NCI-H2081 (cell line): ENCODE data around the gene EEFSEC.

Experiments
- DNase-seq, 2 experiments: peaks; one replicate each; lab custom pipeline; 2025; lab: John Stamatoyannopoulos, UW

Gene EEFSEC

DNA sequence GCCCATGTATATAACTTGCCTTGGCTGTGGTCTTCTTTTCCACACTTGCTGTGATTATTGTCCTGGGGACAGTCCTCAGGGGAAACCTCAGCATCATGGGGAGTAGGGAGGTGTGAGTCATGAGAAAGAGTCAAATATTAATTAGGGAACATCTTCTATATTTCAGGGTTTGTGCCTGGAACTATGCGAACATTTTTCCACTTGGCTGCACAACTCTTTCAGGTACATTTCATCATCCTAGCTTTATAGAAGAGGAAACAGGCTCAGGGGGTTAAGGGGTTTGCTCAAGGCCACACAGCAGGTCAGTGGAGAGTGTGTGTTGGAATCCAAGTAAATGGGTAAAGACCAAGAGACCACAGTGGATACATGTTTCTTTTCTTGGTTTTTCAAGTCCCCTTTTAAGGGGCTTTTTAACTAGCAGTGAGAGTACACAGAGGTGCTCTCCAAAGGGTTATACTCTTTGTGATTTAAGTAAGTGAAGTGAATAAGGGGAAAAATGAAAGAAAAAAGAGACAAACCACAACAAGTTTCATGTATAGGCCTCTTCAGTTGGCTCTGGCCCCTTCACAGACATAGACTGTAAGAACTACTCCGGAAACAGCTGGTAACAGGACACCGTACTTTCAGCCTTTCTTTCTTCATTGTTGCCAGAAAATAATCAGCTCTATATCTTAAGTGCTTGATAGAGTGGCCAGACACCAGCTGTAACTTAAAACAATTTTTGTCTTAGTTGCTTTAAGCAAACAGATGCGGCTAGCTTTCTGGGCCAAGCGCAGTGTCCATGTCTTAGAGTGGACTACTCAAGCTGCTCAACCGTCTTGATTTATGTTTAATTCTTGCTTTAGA, 64.6 kb downstream of the EEFSEC start:
- no peak for DNase-seq

- no peak for DNase-seq
Observed at GRCh38 chr3:128218548-128219257, 65.4 kb downstream of the EEFSEC start.

- no peak for DNase-seq
Observed at GRCh38 chr3:128221328-128221727, 68.0 kb downstream of the EEFSEC start.

- DNase-seq = no peak
Observed at GRCh38 chr3:128222796-128223385, 69.6 kb downstream of the EEFSEC start.

DNA sequence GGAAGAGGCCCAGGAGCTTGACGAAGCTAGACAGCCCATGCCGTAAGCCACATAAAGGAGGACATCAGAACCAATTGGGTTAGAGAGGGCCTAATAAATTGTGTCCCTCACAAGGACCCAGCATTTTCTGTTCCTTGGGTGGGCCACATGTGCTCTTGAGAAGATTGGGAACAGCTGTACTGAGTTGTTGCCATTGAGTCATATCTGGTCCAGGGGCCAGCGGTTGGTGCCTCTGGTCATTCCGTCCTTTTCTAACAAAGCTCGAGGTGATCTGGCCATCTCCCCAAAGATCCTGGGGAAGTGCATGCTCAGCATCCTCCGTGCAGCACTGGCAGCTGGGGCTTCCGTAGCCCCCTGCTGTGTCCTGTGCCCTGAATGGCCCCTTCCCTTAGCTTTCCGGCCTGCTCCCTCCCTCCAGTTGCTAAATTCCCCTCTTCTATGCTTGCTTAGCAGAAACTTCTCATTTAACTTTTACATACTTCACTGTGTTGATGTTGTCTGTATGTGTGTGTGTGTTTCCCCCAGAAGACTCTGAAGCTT, 73.0 kb downstream of the EEFSEC start:
- DNase-seq = no peak

- peak in 1 of 2 experiments; percentile 5 for DNase-seq
Observed at GRCh38 chr3:128226795-128227395, 73.6 kb downstream of the EEFSEC start.

DNA sequence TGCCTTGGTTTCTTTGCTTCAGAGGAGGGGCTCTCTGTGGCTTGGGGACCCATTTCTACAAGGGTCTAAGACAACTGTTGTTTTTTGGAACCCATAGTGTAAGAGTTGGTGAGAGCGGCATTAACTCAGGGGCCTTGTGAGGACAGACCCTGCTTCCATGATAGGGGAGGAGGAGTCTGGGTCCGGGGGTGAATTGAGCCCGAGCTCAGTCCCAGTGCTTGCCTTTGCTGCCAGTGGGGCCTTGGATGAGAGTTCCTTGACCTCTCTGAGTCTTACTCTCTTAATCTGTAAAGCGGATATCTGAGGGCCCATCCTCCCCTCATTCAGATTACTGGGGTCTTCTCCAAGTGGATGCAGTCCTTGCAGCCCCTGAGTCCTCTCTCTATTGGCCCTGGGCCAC, 74.2 kb downstream of the EEFSEC start:
- DNase-seq = no peak

GRCh38 chr3:128228366-128228910, 75.2 kb downstream of the EEFSEC start:
- no peak for DNase-seq

DNA sequence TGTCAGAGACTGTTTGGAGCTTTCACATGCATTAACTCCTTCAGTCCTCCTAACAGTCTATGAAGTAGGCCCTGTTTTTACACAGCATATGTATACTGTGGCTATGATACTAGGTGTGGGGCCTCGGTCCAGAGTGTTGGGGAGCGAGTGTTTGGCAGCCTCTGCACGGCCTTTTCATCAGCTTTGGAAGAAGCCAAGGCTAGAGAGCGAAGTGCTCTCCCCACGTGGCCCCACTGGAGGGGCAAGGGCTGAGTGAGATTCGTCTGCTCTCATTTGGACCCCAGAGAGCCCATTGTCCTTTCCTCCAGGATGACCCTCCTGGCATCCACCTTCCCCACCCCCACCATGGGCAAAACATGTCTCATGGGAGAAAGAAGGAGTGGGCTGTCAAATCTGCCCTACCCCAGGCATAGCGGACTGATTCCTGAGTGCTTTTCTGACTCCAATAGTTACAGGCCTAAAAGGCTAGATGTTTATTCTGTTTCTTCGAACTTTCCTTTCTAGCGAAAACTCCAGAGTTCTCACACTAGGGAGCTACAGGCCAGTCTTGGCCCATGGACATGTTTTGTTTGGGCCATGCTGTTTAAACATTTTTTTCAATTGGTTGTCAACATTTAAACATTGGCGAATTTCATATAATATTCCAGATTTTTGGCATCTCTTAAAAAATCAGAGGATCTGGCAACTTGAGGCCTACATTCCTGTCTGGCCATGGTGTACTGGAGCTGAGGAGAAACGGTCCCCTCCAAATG, 76.0 kb downstream of the EEFSEC start:
- no peak for DNase-seq

DNA sequence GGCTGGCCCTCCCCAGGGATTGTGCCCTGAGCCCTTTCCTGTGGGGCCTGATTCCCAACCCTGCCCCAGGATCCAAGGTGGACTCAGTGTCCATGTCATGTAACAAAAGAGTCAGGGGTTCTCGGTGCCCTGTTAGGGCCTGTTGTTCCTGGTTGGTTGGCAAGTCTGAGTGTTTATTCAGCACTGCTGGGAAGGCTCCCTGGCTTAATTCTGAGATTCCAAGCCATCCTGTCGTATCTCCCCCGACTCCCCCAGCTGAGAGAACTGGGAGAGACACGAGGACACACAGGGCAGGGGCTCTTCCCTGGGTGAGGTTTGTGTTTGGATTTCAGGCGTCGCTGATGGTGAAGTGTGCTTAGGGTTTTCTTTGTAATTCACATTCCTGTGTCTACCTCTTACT, 78.3 kb downstream of the EEFSEC start:
- DNase-seq = no peak

- DNase-seq = no peak
Observed at GRCh38 chr3:128232376-128233178, 79.3 kb downstream of the EEFSEC start.

DNA sequence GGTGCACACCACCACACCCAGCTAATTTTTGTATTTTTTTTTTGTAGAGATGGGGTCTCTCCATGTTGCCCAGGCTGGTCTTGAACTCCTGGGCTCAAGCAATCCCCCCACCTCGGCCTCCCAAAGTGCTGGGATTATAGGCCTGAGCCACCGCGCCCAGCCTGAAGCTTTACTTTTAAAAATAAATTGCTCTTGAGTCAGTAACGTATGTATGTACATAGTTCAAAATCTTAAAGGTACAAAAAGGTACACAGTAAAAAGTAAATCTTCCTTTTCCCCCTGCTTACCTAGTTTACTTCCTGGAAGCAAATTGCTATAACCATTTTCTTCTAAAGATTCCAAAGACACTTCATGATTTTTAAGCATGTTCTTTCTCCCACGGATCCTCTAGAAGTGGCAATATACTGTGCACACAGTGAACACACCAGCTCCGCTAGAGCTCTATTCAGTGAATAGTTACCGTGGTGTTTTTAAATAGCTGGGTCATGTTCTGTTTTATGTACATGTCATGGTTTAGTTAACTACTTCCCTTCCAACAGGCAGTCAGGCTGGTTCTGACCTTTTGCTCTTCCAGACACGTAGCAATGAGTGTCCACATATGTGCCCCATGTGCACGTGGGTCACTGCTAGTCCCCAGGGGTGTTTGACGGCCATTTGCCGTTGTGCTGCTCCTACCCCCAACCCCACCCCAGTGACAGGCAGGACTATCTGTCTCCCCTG, 82.1 kb downstream of the EEFSEC start:
- DNase-seq = peak in 1 of 2 experiments; percentile 38

GRCh38 chr3:128236657-128237056, 83.4 kb downstream of the EEFSEC start:
- peak in 1 of 2 experiments; percentile 76 for DNase-seq

- peak in 1 of 2 experiments; percentile 41 for DNase-seq
Observed at GRCh38 chr3:128237348-128238183, 84.3 kb downstream of the EEFSEC start.

DNA sequence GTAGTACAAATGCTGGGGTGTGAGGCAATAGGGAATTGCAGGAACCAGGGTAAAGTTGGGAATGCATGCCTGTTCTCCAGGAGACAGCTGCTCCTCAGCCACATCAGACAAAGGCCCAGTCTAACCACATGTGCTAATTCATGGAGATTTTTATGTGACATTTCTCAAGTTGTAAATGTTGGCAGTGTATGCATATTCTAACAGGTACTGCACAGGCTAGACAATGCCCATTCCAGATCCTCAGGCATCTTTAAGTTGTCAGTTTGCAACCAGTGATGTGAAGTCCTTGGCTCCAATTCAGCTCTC, 84.9 kb downstream of the EEFSEC start:
- no peak for DNase-seq

DNA sequence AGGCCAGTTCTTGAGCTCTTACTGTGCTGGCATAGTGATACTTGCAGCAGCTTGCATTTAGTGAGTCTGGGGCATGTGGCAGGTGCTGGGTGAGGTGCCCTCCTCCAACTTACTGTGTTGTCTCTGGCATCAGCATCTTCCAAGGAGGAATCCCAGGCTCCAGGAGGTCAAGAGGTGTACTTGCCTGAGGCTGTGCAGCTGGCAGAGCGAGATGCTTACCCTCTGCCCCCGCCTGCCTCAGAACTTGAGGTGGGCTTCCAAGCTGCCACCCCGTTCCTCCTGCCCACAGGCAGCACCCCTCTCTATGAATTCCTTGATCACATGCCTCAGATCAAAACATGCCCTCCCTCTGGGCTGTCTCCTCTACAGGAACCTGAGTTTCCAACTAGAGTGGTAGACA, 86.0 kb downstream of the EEFSEC start:
- DNase-seq = no peak

- no peak for DNase-seq
Observed at GRCh38 chr3:128240232-128240631, 87.0 kb downstream of the EEFSEC start.

- no peak for DNase-seq
Observed at GRCh38 chr3:128241741-128242140, 88.5 kb downstream of the EEFSEC start.
